GM13976 (cell line): ENCODE measurements around the gene PPTC7.
A peak's percentile ranks its signal among the peaks of the same experiment; 100 is the strongest.

Source experiments
- DNase-seq: peaks from one replicate; pipeline ENCODE4 v3.0.0; 2012; ENCODE audit warnings: low spot score
- in situ Hi-C: fragments of 300-500 bp; cut with MboI; formaldehyde crosslinking; loops from one replicate; pipeline ENCODE4 v1.12.0; 2022; ENCODE audit warnings: low sequenced_read_pairs, mixed read lengths, inconsistent platforms; ENCODE audit not compliant: unreplicated experiment
- TF ChIP-seq, protein P1 (sequence below): IDR thresholded peaks from 2 replicates; pipeline ENCODE4 v1.5.1; 2012; ENCODE audit warnings: borderline replicate concordance, mild to moderate bottlenecking; ENCODE audit not compliant: insufficient read depth; ENCODE audit errors: extremely low read depth, missing control alignments, control extremely low read depth

PPTC7 gene

DNA sequence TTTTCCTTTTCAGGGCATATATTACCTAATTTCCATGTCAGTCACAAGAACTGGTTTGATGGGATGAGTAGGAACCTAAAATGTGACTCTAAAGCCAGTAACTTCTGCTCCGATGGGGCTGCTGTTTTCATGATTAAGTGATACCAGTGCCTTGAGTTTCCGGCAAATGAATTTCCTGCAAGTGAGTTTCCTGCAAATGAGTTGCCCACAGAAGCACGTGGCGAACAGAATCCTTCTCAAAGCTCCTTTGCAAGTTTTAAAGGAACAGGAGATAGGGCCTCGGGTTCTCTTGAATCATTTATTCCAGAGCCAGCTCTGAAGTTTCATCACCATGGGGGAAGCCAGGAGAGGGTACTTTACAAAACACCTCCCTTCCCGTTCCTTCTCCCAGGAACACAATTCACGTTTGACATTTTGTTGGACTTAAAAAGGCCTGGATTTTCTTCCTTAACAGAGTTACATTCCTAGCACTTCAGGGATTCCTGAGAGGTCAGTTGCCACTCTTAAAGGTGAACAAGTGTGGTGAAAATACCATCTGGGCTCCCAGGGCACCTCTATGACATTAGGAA is 2.2 kb upstream of the PPTC7 start:
- TF ChIP-seq, protein P1, sequence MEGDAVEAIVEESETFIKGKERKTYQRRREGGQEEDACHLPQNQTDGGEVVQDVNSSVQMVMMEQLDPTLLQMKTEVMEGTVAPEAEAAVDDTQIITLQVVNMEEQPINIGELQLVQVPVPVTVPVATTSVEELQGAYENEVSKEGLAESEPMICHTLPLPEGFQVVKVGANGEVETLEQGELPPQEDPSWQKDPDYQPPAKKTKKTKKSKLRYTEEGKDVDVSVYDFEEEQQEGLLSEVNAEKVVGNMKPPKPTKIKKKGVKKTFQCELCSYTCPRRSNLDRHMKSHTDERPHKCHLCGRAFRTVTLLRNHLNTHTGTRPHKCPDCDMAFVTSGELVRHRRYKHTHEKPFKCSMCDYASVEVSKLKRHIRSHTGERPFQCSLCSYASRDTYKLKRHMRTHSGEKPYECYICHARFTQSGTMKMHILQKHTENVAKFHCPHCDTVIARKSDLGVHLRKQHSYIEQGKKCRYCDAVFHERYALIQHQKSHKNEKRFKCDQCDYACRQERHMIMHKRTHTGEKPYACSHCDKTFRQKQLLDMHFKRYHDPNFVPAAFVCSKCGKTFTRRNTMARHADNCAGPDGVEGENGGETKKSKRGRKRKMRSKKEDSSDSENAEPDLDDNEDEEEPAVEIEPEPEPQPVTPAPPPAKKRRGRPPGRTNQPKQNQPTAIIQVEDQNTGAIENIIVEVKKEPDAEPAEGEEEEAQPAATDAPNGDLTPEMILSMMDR = no peak
- in situ Hi-C loops = no loop called here
- no peak for DNase-seq

- in situ Hi-C loops = no loop called here
- DNase-seq = peak; percentile 62
- TF ChIP-seq, protein P1 = no peak
Measured at GRCh38 chr12:110582276-110583136, 612 bp downstream of the PPTC7 start.

- in situ Hi-C loops = no loop called here
Measured at GRCh38 chr12:110581931-110582275, 1.2 kb downstream of the PPTC7 start.

DNA sequence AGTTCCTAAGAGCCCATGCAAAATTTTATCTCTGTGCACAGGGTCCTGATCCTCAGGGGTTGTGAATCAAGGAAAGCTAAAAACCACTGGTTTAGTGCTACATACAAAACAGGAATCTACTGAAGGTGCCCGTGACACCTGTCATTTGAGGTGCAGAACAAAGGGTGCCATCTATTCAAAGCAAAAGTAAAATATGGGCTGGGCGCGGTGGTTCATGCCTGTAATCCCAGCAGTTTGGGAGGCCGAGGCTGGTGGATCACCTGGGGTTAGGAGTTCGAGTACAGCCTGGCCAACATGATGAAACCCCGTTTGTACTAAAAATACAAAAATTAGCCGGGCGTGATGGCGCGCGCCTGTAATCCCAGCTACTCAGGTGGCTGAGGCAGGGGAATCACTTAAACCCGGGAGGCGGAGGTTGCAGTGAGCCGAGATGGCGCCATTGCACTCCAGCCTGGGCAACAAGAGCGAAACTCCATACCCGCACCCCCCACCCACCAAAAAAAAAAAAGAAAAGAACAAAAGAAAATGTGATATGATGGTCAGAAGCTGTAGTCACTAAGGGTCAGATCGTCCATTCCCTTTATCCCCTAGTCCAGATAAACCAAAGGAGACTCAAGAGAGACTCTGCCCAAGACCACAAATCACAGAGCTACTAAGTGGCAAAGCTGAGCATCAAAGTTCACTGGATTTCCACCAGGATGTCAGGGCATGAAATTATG is 3.4 kb downstream of the PPTC7 start:
- no peak for DNase-seq
- in situ Hi-C loops = no loop called here
- TF ChIP-seq, protein P1 = no peak

More at GRCh38 chr12:110581931-110582275, 1.2 kb downstream of the PPTC7 start:
- TF ChIP-seq, protein P1 = no peak
- DNase-seq = no peak

- TF ChIP-seq, protein P1 = no peak
- DNase-seq = no peak
- in situ Hi-C loops = no loop called here
Measured at GRCh38 chr12:110578694-110579534, 4.2 kb downstream of the PPTC7 start.
